Measurements from ENCODE around the gene RNF149.
"Not testable (repeated sequence)": the region's sequence is repeated elsewhere in the genome, so short reads cannot be mapped to it uniquely, and the experiment has no call there.

The RNF149 gene

GRCh38 chr2:101355401-101356054 is 47.0 kb upstream of the RNF149 start:
- H2AFZ ChIP-seq (ENCODE audit: low read depth, low read length), result no peak overlapping the region

DNA sequence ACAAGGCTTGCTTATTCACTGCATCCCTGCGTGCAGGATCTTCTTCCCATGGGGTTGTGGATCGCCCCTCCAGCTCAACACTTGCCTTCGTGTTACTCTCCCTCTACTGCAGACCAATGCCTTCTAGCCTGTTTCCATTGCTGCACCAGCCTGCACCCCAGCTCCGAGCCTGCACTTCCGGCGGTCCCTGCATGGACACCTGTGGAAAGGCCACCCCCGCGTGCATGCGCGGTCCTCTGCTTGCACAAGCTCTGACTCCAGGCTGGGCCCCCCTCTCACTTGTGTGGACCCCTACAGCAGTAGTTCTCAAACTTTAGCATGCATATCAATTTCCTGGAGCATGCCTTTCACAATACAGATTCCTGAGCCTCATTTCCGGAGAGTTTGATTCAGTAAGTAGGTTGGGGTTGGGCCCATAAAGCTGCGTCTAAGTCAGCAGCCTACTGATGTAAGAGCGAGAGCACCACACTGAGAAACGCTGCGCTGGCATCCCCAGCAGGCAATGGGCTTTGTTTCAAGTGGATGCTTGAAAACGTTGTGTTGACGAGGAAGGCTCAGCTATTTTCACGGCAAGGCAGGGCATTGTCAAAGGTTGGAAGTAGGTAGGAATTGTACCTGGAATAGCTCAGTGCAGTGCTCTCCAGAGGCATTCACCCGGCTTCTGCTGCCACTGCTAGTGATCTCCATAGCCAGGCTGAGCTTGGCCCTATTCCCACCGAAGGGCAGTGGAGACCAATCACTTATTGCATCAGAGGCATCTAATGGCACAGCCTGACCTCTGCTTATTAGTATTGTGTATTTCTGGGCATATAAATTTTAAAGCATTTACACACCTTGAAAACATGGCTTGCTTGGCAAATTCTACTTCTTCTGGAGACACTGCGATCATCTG is 46.2 kb upstream of the RNF149 start:
- no peaks in the 10 kb centered on the region for H3K9me3 ChIP-seq (ENCODE audit: control insufficient read depth, low read length)
- no peak overlapping the region for H4K8ac ChIP-seq (ENCODE audit: low read length)
- H2BK120ac ChIP-seq (ENCODE audit: low read depth, low read length), result no peak overlapping the region
- no peak for DNase-seq
- H3K36me3 ChIP-seq (ENCODE audit: control insufficient read depth in 1 of 2, insufficient read depth in 2 of 2, low read depth in 1 of 2, low read length in 2 of 2), result no peaks in the 10 kb centered on the region
- no peak overlapping the region for H2BK12ac ChIP-seq (ENCODE audit: low read length in 2 of 2)
- no peaks in the 10 kb centered on the region for H3K79me1 ChIP-seq (replicated peaks; ENCODE audit: low read length, poor library complexity, severe bottlenecking)
- no peak overlapping the region for H2BK15ac ChIP-seq (ENCODE audit: low read depth, poor library complexity, severe bottlenecking)
- no peak overlapping the region for H3K27ac ChIP-seq (ENCODE audit: low read length, poor library complexity, severe bottlenecking)
- H3K4me3 ChIP-seq (ENCODE audit: insufficient read depth in 1 of 2, low read depth in 1 of 2, low read length in 2 of 2), result no peak overlapping the region
- no peak overlapping the region for H2AK5ac ChIP-seq (ENCODE audit: low read length, severe bottlenecking)
- H3K23ac ChIP-seq (ENCODE audit: low read length in 2 of 2), result no peak overlapping the region
- H3K18ac ChIP-seq (ENCODE audit: low read depth in 1 of 2, low read length in 2 of 2), result no peak overlapping the region
- H3K4me1 ChIP-seq (ENCODE audit: control insufficient read depth, insufficient read depth, low read depth, low read length), result peaks cover 3% of the 10 kb centered on the region
- 92% methylated on average over 20 of the region's 21 CpGs for WGBS
- H2BK5ac ChIP-seq (ENCODE audit: low read depth, low read length, poor library complexity, severe bottlenecking), result no peak overlapping the region
- H3K9ac ChIP-seq (ENCODE audit: low read length), result no peak overlapping the region
- H3K4ac ChIP-seq (ENCODE audit: low read depth in 1 of 2, low read length in 2 of 2), result no peak overlapping the region
- peaks cover 0 to 9% of the 10 kb centered on the region in 2 experiments for H3K27me3 ChIP-seq (ENCODE audit: control insufficient read depth in 1 of 2, insufficient read depth in 1 of 2, low read length in 2 of 2)
- H2AFZ ChIP-seq (ENCODE audit: low read depth, low read length), result no peak overlapping the region
- H3K4me2 ChIP-seq (ENCODE audit: low read length, poor library complexity, severe bottlenecking), result no peak overlapping the region
- peak overlapping the region in 1 of 2 experiments; percentile 4 for H3K14ac ChIP-seq (ENCODE audit: low read length in 2 of 2)
- H4K91ac ChIP-seq (ENCODE audit: low read length), result no peak overlapping the region

More at GRCh38 chr2:101355401-101356054, 47.0 kb upstream of the RNF149 start:
- H3K9ac ChIP-seq (ENCODE audit: low read length), result no peak overlapping the region
- H3K79me1 ChIP-seq (replicated peaks; ENCODE audit: low read length, poor library complexity, severe bottlenecking), result no peaks in the 10 kb centered on the region
- H3K27ac ChIP-seq (ENCODE audit: low read length, poor library complexity, severe bottlenecking), result no peak overlapping the region
- no peak overlapping the region for H2BK120ac ChIP-seq (ENCODE audit: low read depth, low read length)
- peaks cover 0 to 9% of the 10 kb centered on the region in 2 experiments for H3K27me3 ChIP-seq (ENCODE audit: control insufficient read depth in 1 of 2, insufficient read depth in 1 of 2, low read length in 2 of 2)
- H2BK12ac ChIP-seq (ENCODE audit: low read length in 2 of 2), result no peak overlapping the region
- no peak overlapping the region for H2AK5ac ChIP-seq (ENCODE audit: low read length, severe bottlenecking)
- H3K14ac ChIP-seq (ENCODE audit: low read length in 2 of 2), result no peak overlapping the region
- no peak overlapping the region for H3K23ac ChIP-seq (ENCODE audit: low read length in 2 of 2)
- no peak overlapping the region for H3K4me3 ChIP-seq (ENCODE audit: insufficient read depth in 1 of 2, low read depth in 1 of 2, low read length in 2 of 2)
- H2BK15ac ChIP-seq (ENCODE audit: low read depth, poor library complexity, severe bottlenecking), result no peak overlapping the region
- DNase-seq, result no peak
- H3K9me3 ChIP-seq (ENCODE audit: control insufficient read depth, low read length), result no peaks in the 10 kb centered on the region
- H3K36me3 ChIP-seq (ENCODE audit: control insufficient read depth in 1 of 2, insufficient read depth in 2 of 2, low read depth in 1 of 2, low read length in 2 of 2), result no peaks in the 10 kb centered on the region
- no peak overlapping the region for H3K4me2 ChIP-seq (ENCODE audit: low read length, poor library complexity, severe bottlenecking)
- 86% methylated on average over 9 of the region's 10 CpGs for WGBS
- H3K4me1 ChIP-seq (ENCODE audit: control insufficient read depth, insufficient read depth, low read depth, low read length), result peaks cover 3% of the 10 kb centered on the region
- no peak overlapping the region for H3K4ac ChIP-seq (ENCODE audit: low read depth in 1 of 2, low read length in 2 of 2)
- no peak overlapping the region for H2BK5ac ChIP-seq (ENCODE audit: low read depth, low read length, poor library complexity, severe bottlenecking)
- no peak overlapping the region for H4K91ac ChIP-seq (ENCODE audit: low read length)
- H4K8ac ChIP-seq (ENCODE audit: low read length), result no peak overlapping the region
- no peak overlapping the region for H3K18ac ChIP-seq (ENCODE audit: low read depth in 1 of 2, low read length in 2 of 2)

DNA sequence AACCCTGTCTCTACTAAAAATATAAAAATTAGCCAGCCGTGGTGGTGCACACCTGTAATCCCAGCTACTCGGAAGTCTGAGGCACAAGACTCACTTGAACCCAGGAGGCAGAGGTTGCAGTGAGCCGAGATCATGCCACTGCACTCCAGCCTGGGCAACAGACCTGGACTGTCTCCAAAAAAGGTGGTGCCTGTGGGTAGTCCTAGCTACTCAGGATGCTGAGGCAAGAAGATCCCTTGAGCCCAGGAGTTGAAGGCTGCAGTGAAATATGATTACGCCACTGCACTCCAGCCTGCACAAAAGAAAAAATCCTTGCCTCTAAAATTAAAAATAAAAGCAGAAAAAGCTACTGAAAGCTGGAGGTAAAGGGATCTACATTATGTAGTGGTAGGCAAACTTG is 44.1 kb upstream of the RNF149 start:
- H3K27me3 ChIP-seq (ENCODE audit: control insufficient read depth in 1 of 2, insufficient read depth in 1 of 2, low read length in 2 of 2); H3K23ac ChIP-seq (ENCODE audit: low read length in 2 of 2): not testable (repeated sequence)

GRCh38 chr2:101351207-101351606 is 42.7 kb upstream of the RNF149 start:
- peak overlapping the region; percentile 47 for H4K8ac ChIP-seq (ENCODE audit: low read length)
- peaks cover 3% of the 10 kb centered on the region for H3K4me1 ChIP-seq (ENCODE audit: control insufficient read depth, insufficient read depth, low read depth, low read length)
- DNase-seq, result no peak
- H4K91ac ChIP-seq (ENCODE audit: low read length), result no peak overlapping the region
- H3K27ac ChIP-seq (ENCODE audit: low read length, poor library complexity, severe bottlenecking), result no peak overlapping the region
- H2BK15ac ChIP-seq (ENCODE audit: low read depth, poor library complexity, severe bottlenecking), result no peak overlapping the region
- H2AFZ ChIP-seq (ENCODE audit: low read depth, low read length), result no peak overlapping the region
- no peak overlapping the region for H2BK12ac ChIP-seq (ENCODE audit: low read length in 2 of 2)
- no peaks in the 10 kb centered on the region for H3K9me3 ChIP-seq (ENCODE audit: control insufficient read depth, low read length)
- no peak overlapping the region for H3K14ac ChIP-seq (ENCODE audit: low read length in 2 of 2)
- H2AK5ac ChIP-seq (ENCODE audit: low read length, severe bottlenecking), result no peak overlapping the region
- no peak overlapping the region for H3K4me2 ChIP-seq (ENCODE audit: low read length, poor library complexity, severe bottlenecking)
- no peaks in the 10 kb centered on the region for H3K79me1 ChIP-seq (replicated peaks; ENCODE audit: low read length, poor library complexity, severe bottlenecking)
- no peak overlapping the region for H3K23ac ChIP-seq (ENCODE audit: low read length in 2 of 2)
- no peak overlapping the region for H3K4ac ChIP-seq (ENCODE audit: low read depth in 1 of 2, low read length in 2 of 2)
- H2BK120ac ChIP-seq (ENCODE audit: low read depth, low read length), result no peak overlapping the region
- no peak overlapping the region for H3K4me3 ChIP-seq (ENCODE audit: insufficient read depth in 1 of 2, low read depth in 1 of 2, low read length in 2 of 2)
- H2BK5ac ChIP-seq (ENCODE audit: low read depth, low read length, poor library complexity, severe bottlenecking), result no peak overlapping the region
- no peaks in the 10 kb centered on the region for H3K36me3 ChIP-seq (ENCODE audit: control insufficient read depth in 1 of 2, insufficient read depth in 2 of 2, low read depth in 1 of 2, low read length in 2 of 2)
- no peak overlapping the region for H3K18ac ChIP-seq (ENCODE audit: low read depth in 1 of 2, low read length in 2 of 2)
- peaks cover 0 to 4% of the 10 kb centered on the region in 2 experiments for H3K27me3 ChIP-seq (ENCODE audit: control insufficient read depth in 1 of 2, insufficient read depth in 1 of 2, low read length in 2 of 2)
- no peak overlapping the region for H3K9ac ChIP-seq (ENCODE audit: low read length)
- WGBS, result 92% methylated on average over 7 of the region's 7 CpGs

More for the DNA sequence above, 44.1 kb upstream of the RNF149 start:
- not testable (repeated sequence) for H2BK12ac ChIP-seq (ENCODE audit: low read length in 2 of 2); H3K79me1 ChIP-seq (replicated peaks; ENCODE audit: low read length, poor library complexity, severe bottlenecking); H4K91ac ChIP-seq (ENCODE audit: low read length); H3K4me2 ChIP-seq (ENCODE audit: low read length, poor library complexity, severe bottlenecking); H3K4me1 ChIP-seq (ENCODE audit: control insufficient read depth, insufficient read depth, low read depth, low read length); DNase-seq; H3K36me3 ChIP-seq (ENCODE audit: control insufficient read depth in 1 of 2, insufficient read depth in 2 of 2, low read depth in 1 of 2, low read length in 2 of 2); H2BK15ac ChIP-seq (ENCODE audit: low read depth, poor library complexity, severe bottlenecking); H2AK5ac ChIP-seq (ENCODE audit: low read length, severe bottlenecking); H2AFZ ChIP-seq (ENCODE audit: low read depth, low read length); H3K14ac ChIP-seq (ENCODE audit: low read length in 2 of 2); H3K4me3 ChIP-seq (ENCODE audit: insufficient read depth in 1 of 2, low read depth in 1 of 2, low read length in 2 of 2); H3K4ac ChIP-seq (ENCODE audit: low read depth in 1 of 2, low read length in 2 of 2); H3K27ac ChIP-seq (ENCODE audit: low read length, poor library complexity, severe bottlenecking); H3K9me3 ChIP-seq (ENCODE audit: control insufficient read depth, low read length); H2BK5ac ChIP-seq (ENCODE audit: low read depth, low read length, poor library complexity, severe bottlenecking); H3K9ac ChIP-seq (ENCODE audit: low read length); H4K8ac ChIP-seq (ENCODE audit: low read length); H3K18ac ChIP-seq (ENCODE audit: low read depth in 1 of 2, low read length in 2 of 2); H2BK120ac ChIP-seq (ENCODE audit: low read depth, low read length)
- 84% methylated on average over 3 of the region's 4 CpGs for WGBS
